Panc1 (cell line): ENCODE measurements around the gene RNF222.

Experiments
- SIN3A ChIP-seq: IDR thresholded peaks from 2 replicates; pipeline ENCODE4 v1.6.1; 2012; ENCODE audit warnings: low read depth, mild to moderate bottlenecking, low read length, moderate library complexity, borderline replicate concordance; ENCODE audit not compliant: insufficient read depth
- TF ChIP-seq, protein P1 (sequence below): fragments of 450-650 bp; IDR thresholded peaks from 2 replicates; pipeline ENCODE4 v1.5.1; 2017; ENCODE audit warnings: mild to moderate bottlenecking

DNA sequence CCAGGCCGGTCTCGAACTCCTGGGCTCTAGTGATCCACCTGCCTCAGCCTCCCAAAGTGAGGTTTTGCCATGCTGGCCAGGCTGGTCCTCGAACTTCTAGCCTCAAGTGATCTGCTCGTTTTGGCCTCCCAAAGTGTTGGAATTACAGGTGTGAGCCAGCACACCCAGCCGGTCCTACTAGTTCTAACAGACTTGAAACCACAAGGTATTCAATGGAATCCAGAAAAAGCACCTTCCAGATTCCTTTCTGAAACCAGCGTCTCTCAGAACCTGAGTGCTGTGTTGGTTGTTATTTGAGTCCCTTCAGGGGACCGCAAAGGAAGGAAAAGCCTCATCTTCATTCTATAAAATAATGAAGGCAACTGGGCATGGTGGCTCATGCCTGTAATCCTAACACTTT, 25.2 kb downstream of the RNF222 start:
- TF ChIP-seq, protein P1, sequence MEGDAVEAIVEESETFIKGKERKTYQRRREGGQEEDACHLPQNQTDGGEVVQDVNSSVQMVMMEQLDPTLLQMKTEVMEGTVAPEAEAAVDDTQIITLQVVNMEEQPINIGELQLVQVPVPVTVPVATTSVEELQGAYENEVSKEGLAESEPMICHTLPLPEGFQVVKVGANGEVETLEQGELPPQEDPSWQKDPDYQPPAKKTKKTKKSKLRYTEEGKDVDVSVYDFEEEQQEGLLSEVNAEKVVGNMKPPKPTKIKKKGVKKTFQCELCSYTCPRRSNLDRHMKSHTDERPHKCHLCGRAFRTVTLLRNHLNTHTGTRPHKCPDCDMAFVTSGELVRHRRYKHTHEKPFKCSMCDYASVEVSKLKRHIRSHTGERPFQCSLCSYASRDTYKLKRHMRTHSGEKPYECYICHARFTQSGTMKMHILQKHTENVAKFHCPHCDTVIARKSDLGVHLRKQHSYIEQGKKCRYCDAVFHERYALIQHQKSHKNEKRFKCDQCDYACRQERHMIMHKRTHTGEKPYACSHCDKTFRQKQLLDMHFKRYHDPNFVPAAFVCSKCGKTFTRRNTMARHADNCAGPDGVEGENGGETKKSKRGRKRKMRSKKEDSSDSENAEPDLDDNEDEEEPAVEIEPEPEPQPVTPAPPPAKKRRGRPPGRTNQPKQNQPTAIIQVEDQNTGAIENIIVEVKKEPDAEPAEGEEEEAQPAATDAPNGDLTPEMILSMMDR: no peak
- no peak for TF ChIP-seq SIN3A
